Measurements from ENCODE around the gene GPALPP1. TPM values are rescaled to one million over a fixed set of nuclear protein-coding genes. Genes with fewer than 3 reads are reported as not detected.
"Not testable (repeated sequence)": the region's sequence is repeated elsewhere in the genome, so short reads cannot be mapped to it uniquely, and the experiment has no call there.

GPALPP1 gene
- total and polyA plus RNA-seq, 4 donors = 34.7 to 44.9 (median 36.2) TPM

DNA sequence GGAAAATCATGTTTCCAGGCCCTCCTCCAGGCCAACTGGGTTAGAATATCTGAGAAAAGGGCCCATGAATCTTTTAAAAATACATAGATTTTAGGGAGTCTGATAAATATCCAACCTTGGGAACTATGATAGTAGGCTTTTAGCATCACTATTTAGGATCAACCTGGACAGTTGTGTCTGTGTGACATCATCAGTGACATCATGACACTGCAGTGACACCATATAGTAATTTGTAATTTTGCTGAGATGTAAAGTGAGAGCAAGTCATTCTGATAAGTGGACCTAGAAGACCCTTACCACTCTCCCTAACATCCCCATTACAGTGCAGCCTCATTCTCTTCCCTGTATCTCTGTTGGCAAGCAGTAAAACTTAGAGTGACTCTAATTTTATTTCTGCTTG, 14.1 kb downstream of the GPALPP1 start:
- H3K4me1 ChIP-seq (ENCODE audit: control insufficient read depth, insufficient read depth, low read length) = no peaks in the 10 kb centered on the region
- DNase-seq (ENCODE audit: low read depth in 4 of 6, low spot score in 6 of 6) = no peak
- H3K4me3 ChIP-seq (ENCODE audit: low read depth, low read length) = no peak overlapping the region
- H3K27ac ChIP-seq (ENCODE audit: low read depth, low read length) = no peak overlapping the region
- H3K36me3 ChIP-seq (ENCODE audit: control insufficient read depth, insufficient read depth, low read length) = peaks cover 20% of the 10 kb centered on the region
- no peaks in the 10 kb centered on the region for H3K27me3 ChIP-seq (ENCODE audit: control insufficient read depth, insufficient read depth, low read length)
- H3K9me3 ChIP-seq (ENCODE audit: control insufficient read depth, insufficient read depth, low read length) = no peaks in the 10 kb centered on the region

DNA sequence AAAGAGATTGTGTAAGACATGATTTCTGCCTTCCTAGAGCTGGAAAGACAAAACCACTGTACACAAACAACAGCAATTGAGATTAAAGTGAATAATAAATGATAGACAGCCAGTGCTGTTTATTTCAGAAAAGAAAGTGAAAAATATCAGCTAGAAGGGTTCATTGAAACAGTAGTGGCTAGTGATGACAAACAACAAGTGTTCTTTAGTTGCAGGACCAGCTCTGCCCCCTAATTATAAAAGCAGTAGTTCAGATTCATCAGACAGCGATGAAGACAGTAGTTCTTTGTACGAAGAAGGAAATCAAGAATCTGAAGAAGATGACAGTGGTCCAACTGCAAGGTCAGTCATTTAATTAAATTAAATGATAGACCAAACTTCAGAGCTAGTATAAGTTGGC, 14.8 kb downstream of the GPALPP1 start:
- H3K4me3 ChIP-seq (ENCODE audit: low read depth, low read length) = no peak overlapping the region
- H3K4me1 ChIP-seq (ENCODE audit: control insufficient read depth, insufficient read depth, low read length) = no peaks in the 10 kb centered on the region
- no peaks in the 10 kb centered on the region for H3K9me3 ChIP-seq (ENCODE audit: control insufficient read depth, insufficient read depth, low read length)
- peak in 1 of 6 donors; percentile 14 for DNase-seq (ENCODE audit: low read depth in 4 of 6, low spot score in 6 of 6)
- H3K27ac ChIP-seq (ENCODE audit: low read depth, low read length) = no peak overlapping the region
- H3K36me3 ChIP-seq (ENCODE audit: control insufficient read depth, insufficient read depth, low read length) = peaks cover 20% of the 10 kb centered on the region
- no CpG with 5 or more reads among the region's 2 CpGs for WGBS (ENCODE audit: insufficient coverage)
- no peaks in the 10 kb centered on the region for H3K27me3 ChIP-seq (ENCODE audit: control insufficient read depth, insufficient read depth, low read length)

DNA sequence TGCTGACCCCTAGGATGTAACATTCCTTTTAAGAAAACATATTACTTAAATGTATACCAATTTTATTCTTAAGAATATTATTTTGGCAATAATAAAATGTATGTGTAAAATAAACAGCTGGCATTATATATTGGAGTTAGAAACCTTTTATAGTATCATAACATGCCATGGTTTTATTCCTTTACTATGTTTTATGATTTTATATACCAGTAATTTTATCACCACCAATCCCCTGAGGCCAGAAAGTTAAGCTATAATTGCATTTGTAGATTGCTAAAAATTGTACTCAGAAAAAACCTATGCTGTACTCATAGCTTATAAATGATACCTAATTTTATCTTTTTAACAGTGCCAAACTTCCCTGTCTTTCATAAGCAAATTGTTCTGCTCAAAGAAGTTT, 17.9 kb downstream of the GPALPP1 start:
- H3K27ac ChIP-seq (ENCODE audit: low read depth, low read length) = no peak overlapping the region
- H3K4me1 ChIP-seq (ENCODE audit: control insufficient read depth, insufficient read depth, low read length) = no peaks in the 10 kb centered on the region
- no peaks in the 10 kb centered on the region for H3K9me3 ChIP-seq (ENCODE audit: control insufficient read depth, insufficient read depth, low read length)
- no peak overlapping the region for H3K4me3 ChIP-seq (ENCODE audit: low read depth, low read length)
- H3K36me3 ChIP-seq (ENCODE audit: control insufficient read depth, insufficient read depth, low read length) = peaks cover 12% of the 10 kb centered on the region
- no peak for DNase-seq (ENCODE audit: low read depth in 4 of 6, low spot score in 6 of 6)
- no peaks in the 10 kb centered on the region for H3K27me3 ChIP-seq (ENCODE audit: control insufficient read depth, insufficient read depth, low read length)

DNA sequence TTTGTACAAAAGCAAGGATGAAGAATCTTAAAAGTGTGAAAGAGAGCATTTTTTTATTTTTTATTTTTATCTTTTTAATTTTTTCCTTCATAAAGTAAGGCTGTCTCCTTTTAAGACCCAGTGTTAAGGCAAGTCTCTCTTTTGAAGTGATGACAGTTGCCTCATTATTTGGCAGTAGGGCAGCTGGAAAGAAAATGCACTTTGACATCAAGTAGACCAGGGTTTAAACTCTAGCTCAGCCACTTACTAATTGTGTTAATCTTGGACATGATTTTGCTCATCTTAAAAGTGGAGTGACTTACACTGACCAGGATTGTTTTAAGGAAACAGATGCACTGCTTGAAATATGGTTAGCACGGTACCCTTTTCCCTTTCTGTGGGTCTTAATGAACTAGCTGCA, 18.5 kb downstream of the GPALPP1 start:
- H3K4me1 ChIP-seq (ENCODE audit: control insufficient read depth, insufficient read depth, low read length) = no peaks in the 10 kb centered on the region
- H3K27ac ChIP-seq (ENCODE audit: low read depth, low read length) = no peak overlapping the region
- H3K9me3 ChIP-seq (ENCODE audit: control insufficient read depth, insufficient read depth, low read length) = no peaks in the 10 kb centered on the region
- H3K36me3 ChIP-seq (ENCODE audit: control insufficient read depth, insufficient read depth, low read length) = peaks cover 8% of the 10 kb centered on the region
- no CpG with 5 or more reads among the region's 1 CpG for WGBS (ENCODE audit: insufficient coverage)
- DNase-seq (ENCODE audit: low read depth in 4 of 6, low spot score in 6 of 6) = no peak
- H3K4me3 ChIP-seq (ENCODE audit: low read depth, low read length) = no peak overlapping the region
- no peaks in the 10 kb centered on the region for H3K27me3 ChIP-seq (ENCODE audit: control insufficient read depth, insufficient read depth, low read length)

DNA sequence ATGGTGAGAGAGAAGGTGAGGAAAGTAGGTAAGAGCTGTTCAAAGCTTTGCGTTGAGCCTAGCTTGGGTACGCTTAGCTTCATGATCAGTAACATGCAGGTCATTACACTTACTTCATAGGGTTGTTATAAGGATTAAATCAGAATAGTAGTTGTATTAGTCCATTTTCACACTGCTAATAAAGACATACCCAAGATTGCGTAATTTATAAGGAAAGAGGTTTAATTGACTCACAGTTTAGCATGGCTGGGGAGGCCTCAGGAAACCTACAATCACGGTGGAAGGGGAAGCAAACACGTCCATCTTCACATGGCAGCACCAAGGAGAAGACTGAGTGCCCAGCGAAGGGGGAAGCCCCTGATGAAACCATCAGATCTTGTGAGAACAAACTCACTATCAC, 21.9 kb downstream of the GPALPP1 start:
- Histone ChIP-seq H3K4me3 (ENCODE audit: low read depth, low read length) (no peak overlapping the region), H3K27ac (ENCODE audit: low read depth, low read length) (no peak overlapping the region), H3K9me3 (ENCODE audit: control insufficient read depth, insufficient read depth, low read length) (no peaks in the 10 kb centered on the region), H3K27me3 (ENCODE audit: control insufficient read depth, insufficient read depth, low read length) (no peaks in the 10 kb centered on the region), H3K36me3 (ENCODE audit: control insufficient read depth, insufficient read depth, low read length) (peaks cover 4% of the 10 kb centered on the region), H3K4me1 (ENCODE audit: control insufficient read depth, insufficient read depth, low read length) (no peaks in the 10 kb centered on the region)
- WGBS (ENCODE audit: insufficient coverage) = 71% methylated on average over 2 of the region's 6 CpGs
- DNase-seq (ENCODE audit: low read depth in 4 of 6, low spot score in 6 of 6) = no peak

DNA sequence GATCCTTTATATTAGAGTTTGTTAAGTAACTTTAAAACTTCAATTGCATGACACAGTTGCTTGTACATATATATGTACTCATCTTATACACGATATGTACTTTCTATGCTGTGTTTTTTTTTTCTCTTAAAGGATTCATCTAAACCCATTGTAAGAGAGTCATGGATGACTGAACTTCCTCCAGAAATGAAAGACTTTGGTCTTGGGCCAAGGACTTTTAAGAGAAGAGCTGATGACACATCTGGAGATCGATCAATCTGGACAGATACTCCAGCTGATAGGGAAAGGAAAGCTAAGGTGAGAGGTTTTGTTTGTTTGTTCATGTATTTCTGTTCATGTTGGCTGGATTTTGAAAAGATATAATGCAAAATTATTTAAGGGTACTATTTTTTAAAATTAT, 26.0 kb downstream of the GPALPP1 start:
- DNase-seq (ENCODE audit: low read depth in 4 of 6, low spot score in 6 of 6) = no peak
- peaks cover 9% of the 10 kb centered on the region for H3K36me3 ChIP-seq (ENCODE audit: control insufficient read depth, insufficient read depth, low read length)
- WGBS (ENCODE audit: insufficient coverage) = 100% methylated on average over 1 of the region's 2 CpGs
- H3K27ac ChIP-seq (ENCODE audit: low read depth, low read length) = no peak overlapping the region
- H3K4me1 ChIP-seq (ENCODE audit: control insufficient read depth, insufficient read depth, low read length) = no peaks in the 10 kb centered on the region
- H3K27me3 ChIP-seq (ENCODE audit: control insufficient read depth, insufficient read depth, low read length) = no peaks in the 10 kb centered on the region
- H3K9me3 ChIP-seq (ENCODE audit: control insufficient read depth, insufficient read depth, low read length) = no peaks in the 10 kb centered on the region
- H3K4me3 ChIP-seq (ENCODE audit: low read depth, low read length) = no peak overlapping the region

DNA sequence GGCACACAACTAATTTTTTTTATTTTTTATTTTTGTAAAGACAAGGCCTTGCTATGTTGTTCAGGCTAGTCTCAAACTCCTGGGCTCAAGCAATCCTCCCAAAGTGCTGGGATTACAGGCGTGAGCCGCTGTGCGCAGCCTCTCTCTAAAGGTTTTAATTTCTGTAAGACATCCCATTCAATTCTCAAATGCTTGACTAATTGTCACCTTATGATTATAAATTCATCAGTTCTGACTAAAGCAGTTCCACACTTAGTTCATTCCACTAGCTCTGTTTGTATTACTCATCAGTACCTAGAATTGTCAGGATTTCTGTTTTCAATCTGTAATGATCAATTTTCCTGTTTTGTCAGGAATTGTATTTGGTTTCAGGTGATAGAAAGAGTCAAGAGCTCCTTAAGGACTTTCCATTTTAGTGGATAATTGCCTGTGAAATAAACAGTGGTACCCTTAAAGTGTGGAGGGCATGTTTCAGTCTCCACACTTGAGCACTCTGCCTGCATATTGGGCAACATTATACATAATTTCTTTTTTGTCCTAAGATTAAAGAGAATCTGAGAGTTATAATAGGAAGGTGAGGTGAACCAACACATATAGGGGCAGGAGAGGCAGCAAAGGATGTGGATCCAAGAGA, 27.6 kb downstream of the GPALPP1 start:
- no peak overlapping the region for H3K4me3 ChIP-seq (ENCODE audit: low read depth, low read length)
- no peaks in the 10 kb centered on the region for H3K9me3 ChIP-seq (ENCODE audit: control insufficient read depth, insufficient read depth, low read length)
- no peak overlapping the region for H3K27ac ChIP-seq (ENCODE audit: low read depth, low read length)
- H3K36me3 ChIP-seq (ENCODE audit: control insufficient read depth, insufficient read depth, low read length) = peaks cover 4% of the 10 kb centered on the region
- no peak for DNase-seq (ENCODE audit: low read depth in 4 of 6, low spot score in 6 of 6)
- no peaks in the 10 kb centered on the region for H3K4me1 ChIP-seq (ENCODE audit: control insufficient read depth, insufficient read depth, low read length)
- no CpG with 5 or more reads among the region's 3 CpGs for WGBS (ENCODE audit: insufficient coverage)
- H3K27me3 ChIP-seq (ENCODE audit: control insufficient read depth, insufficient read depth, low read length) = no peaks in the 10 kb centered on the region

DNA sequence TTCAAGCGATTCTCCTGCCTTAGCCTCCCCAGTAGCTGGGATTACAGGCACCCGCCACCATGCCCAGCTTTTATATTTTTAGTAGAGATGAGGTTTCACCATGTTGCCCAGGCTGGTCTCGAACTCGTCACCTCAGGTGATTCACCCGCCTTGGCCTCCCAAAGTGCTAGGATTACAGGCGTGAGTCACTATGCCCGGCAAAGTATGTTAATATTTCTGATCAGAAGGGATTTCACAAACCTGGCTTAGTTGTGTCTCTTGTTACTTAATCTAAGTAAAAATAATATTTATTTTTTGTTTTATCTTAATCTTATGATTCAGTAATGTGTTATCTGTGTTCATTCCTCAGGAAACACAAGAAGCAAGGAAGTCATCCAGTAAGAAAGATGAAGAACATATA, 30.6 kb downstream of the GPALPP1 start:
- H3K36me3 ChIP-seq (ENCODE audit: control insufficient read depth, insufficient read depth, low read length) = peaks cover 12% of the 10 kb centered on the region
- H3K9me3 ChIP-seq (ENCODE audit: control insufficient read depth, insufficient read depth, low read length); H3K4me3 ChIP-seq (ENCODE audit: low read depth, low read length); H3K27me3 ChIP-seq (ENCODE audit: control insufficient read depth, insufficient read depth, low read length); H3K4me1 ChIP-seq (ENCODE audit: control insufficient read depth, insufficient read depth, low read length); H3K27ac ChIP-seq (ENCODE audit: low read depth, low read length); DNase-seq (ENCODE audit: low read depth in 4 of 6, low spot score in 6 of 6): not testable (repeated sequence)
- WGBS (ENCODE audit: insufficient coverage) = 96% methylated on average over 3 of the region's 7 CpGs

DNA sequence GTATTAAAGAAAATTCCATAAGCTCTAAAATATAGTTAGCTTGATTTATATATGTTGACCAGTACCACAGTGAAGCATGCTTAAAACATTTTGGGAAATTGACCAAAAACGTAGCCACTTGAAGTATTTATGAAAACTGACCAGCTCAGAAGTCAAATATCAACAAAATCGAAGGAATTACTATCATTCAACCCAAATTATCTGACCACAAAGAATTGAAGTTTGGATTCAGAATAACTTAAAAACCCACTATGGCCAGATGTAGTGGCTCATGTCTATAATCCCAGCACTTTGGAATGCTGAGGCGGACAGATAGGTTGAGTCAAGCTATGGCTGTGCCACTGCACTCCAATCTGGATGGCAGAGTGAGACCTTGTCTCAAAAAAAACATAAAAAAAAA, 31.9 kb downstream of the GPALPP1 start:
- DNase-seq (ENCODE audit: low read depth in 4 of 6, low spot score in 6 of 6) = no peak
- H3K27ac ChIP-seq (ENCODE audit: low read depth, low read length) = no peak overlapping the region
- WGBS (ENCODE audit: insufficient coverage) = no CpG with 5 or more reads among the region's 3 CpGs
- no peaks in the 10 kb centered on the region for H3K27me3 ChIP-seq (ENCODE audit: control insufficient read depth, insufficient read depth, low read length)
- no peaks in the 10 kb centered on the region for H3K9me3 ChIP-seq (ENCODE audit: control insufficient read depth, insufficient read depth, low read length)
- H3K4me3 ChIP-seq (ENCODE audit: low read depth, low read length) = no peak overlapping the region
- peaks cover 15% of the 10 kb centered on the region for H3K36me3 ChIP-seq (ENCODE audit: control insufficient read depth, insufficient read depth, low read length)
- no peaks in the 10 kb centered on the region for H3K4me1 ChIP-seq (ENCODE audit: control insufficient read depth, insufficient read depth, low read length)

DNA sequence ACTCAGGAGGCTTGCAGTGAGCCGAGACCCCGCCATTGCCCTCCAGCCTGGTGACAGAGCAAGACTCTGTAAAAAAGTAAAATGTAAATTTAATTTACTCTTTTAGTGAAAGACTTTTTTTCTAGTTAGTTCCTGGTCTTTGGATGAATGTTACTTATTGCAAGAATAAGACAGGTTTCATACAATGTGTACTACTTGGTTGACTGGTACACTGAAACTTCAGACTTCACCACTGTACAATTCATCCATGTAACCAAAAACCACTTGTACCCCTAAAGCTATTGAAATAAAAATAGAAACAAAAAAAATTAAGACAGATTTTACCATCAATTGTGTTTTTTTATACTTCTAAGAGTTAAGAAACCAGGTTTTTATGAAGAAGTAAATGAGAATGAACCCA, 35.5 kb downstream of the GPALPP1 start:
- no peak overlapping the region for H3K4me3 ChIP-seq (ENCODE audit: low read depth, low read length)
- H3K27me3 ChIP-seq (ENCODE audit: control insufficient read depth, insufficient read depth, low read length) = no peaks in the 10 kb centered on the region
- H3K36me3 ChIP-seq (ENCODE audit: control insufficient read depth, insufficient read depth, low read length) = peaks cover 11% of the 10 kb centered on the region
- WGBS (ENCODE audit: insufficient coverage) = 100% methylated on average over 2 of the region's 2 CpGs
- no peak for DNase-seq (ENCODE audit: low read depth in 4 of 6, low spot score in 6 of 6)
- H3K27ac ChIP-seq (ENCODE audit: low read depth, low read length) = no peak overlapping the region
- no peaks in the 10 kb centered on the region for H3K9me3 ChIP-seq (ENCODE audit: control insufficient read depth, insufficient read depth, low read length)
- no peaks in the 10 kb centered on the region for H3K4me1 ChIP-seq (ENCODE audit: control insufficient read depth, insufficient read depth, low read length)

Data from spinal cord (tissue), 10 donors.